ENCODE measurements around the gene INTS1.

DNA sequence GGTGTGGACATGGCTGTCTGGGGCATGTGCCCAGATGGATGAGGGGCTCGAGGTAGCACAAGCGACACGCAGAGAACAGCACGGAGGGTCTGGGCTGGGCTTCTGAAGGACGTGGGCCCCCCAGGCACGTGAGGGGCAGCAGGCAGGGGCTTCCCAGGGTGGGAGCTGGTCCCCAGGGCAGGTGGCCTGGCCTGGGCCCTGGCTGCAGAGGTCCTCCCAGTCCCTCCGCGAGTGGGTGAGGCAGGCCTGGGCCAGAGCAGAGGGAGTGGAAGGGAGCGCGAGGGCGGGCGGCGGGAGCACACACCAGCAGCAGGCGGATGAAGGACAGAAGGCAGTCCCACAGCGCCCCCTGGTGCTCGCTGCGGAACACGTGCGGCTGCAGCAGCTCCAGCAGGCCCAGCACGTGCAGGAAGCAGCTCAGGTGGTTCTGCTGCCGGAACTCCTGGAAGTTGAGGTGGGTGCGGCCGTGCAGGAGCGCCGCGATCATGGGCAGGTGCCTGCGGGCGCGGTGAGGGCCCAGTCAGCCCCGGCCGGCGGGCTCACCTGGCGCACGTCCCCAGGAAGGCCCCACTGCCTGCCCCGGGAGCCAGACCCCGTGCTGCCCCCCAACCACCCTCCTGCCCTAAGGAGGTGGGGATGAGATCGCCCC is 30.2 kb downstream of the INTS1 start:
- TF ChIP-seq, protein P1, sequence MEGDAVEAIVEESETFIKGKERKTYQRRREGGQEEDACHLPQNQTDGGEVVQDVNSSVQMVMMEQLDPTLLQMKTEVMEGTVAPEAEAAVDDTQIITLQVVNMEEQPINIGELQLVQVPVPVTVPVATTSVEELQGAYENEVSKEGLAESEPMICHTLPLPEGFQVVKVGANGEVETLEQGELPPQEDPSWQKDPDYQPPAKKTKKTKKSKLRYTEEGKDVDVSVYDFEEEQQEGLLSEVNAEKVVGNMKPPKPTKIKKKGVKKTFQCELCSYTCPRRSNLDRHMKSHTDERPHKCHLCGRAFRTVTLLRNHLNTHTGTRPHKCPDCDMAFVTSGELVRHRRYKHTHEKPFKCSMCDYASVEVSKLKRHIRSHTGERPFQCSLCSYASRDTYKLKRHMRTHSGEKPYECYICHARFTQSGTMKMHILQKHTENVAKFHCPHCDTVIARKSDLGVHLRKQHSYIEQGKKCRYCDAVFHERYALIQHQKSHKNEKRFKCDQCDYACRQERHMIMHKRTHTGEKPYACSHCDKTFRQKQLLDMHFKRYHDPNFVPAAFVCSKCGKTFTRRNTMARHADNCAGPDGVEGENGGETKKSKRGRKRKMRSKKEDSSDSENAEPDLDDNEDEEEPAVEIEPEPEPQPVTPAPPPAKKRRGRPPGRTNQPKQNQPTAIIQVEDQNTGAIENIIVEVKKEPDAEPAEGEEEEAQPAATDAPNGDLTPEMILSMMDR (IDR thresholded peaks at IDR 0.05), result peak; percentile 77 to 94 (median 88)
- TF ChIP-seq POLR2A (IDR thresholded peaks at IDR 0.05), result no peak
- peak in 1 of 4 donors; percentile 20 for TF ChIP-seq POLR2AphosphoS5 (IDR thresholded peaks at IDR 0.05)

Measured in sigmoid colon (tissue), 4 donors.